Measurements from ENCODE around the gene CAV1.

The CAV1 gene

GRCh38 chr7:116517626-116518025 is 7.2 kb upstream of the CAV1 start:
- peaks cover 3% of the 10 kb centered on the region for H3K27me3 Mint-ChIP-seq
- H3K4me3 Mint-ChIP-seq: no peak overlapping the region
- H3K27ac Mint-ChIP-seq: no peak overlapping the region
- no peaks in the 10 kb centered on the region for H3K9me3 Mint-ChIP-seq
- H3K4me1 Mint-ChIP-seq: peaks cover 5% of the 10 kb centered on the region
- ATAC-seq: no peak
- H3K36me3 Mint-ChIP-seq: no peaks in the 10 kb centered on the region

- H3K27me3 Mint-ChIP-seq: peaks cover 17% of the 10 kb centered on the region
- no peak for ATAC-seq
- H3K9me3 Mint-ChIP-seq: no peaks in the 10 kb centered on the region
- H3K4me1 Mint-ChIP-seq: no peaks in the 10 kb centered on the region
- no peak overlapping the region for H3K4me3 Mint-ChIP-seq
- H3K27ac Mint-ChIP-seq: no peak overlapping the region
- H3K36me3 Mint-ChIP-seq: no peaks in the 10 kb centered on the region
Observed at GRCh38 chr7:116518961-116519360, 5.9 kb upstream of the CAV1 start.

GRCh38 chr7:116521046-116521664 is 3.7 kb upstream of the CAV1 start:
- no peak for ATAC-seq
- peaks cover 31% of the 10 kb centered on the region for H3K27me3 Mint-ChIP-seq
- no peak overlapping the region for H3K27ac Mint-ChIP-seq
- H3K4me1 Mint-ChIP-seq: peaks cover 15% of the 10 kb centered on the region
- H3K9me3 Mint-ChIP-seq: no peaks in the 10 kb centered on the region
- H3K4me3 Mint-ChIP-seq: no peak overlapping the region
- no peaks in the 10 kb centered on the region for H3K36me3 Mint-ChIP-seq

GRCh38 chr7:116522247-116522646 is 2.6 kb upstream of the CAV1 start:
- Mint-ChIP-seq H3K9me3 (no peaks in the 10 kb centered on the region), H3K36me3 (no peaks in the 10 kb centered on the region), H3K27ac (no peak overlapping the region), H3K4me3 (no peak overlapping the region), H3K27me3 (peaks cover 31% of the 10 kb centered on the region), H3K4me1 (peaks cover 23% of the 10 kb centered on the region)
- ATAC-seq: no peak

- no peaks in the 10 kb centered on the region for H3K36me3 Mint-ChIP-seq
- ATAC-seq: no peak
- H3K4me3 Mint-ChIP-seq: no peak overlapping the region
Observed at GRCh38 chr7:116524221-116524608, 621 bp upstream of the CAV1 start.

GRCh38 chr7:116525298-116525912 is 569 bp downstream of the CAV1 start:
- H3K9me3 Mint-ChIP-seq: no peaks in the 10 kb centered on the region
- H3K27me3 Mint-ChIP-seq: peaks cover 31% of the 10 kb centered on the region
- peak; percentile 78 for ATAC-seq
- H3K27ac Mint-ChIP-seq: peak overlapping the region; percentile 84
- H3K4me3 Mint-ChIP-seq: peak overlapping the region; percentile 97
- no peaks in the 10 kb centered on the region for H3K36me3 Mint-ChIP-seq
- H3K4me1 Mint-ChIP-seq: peaks cover 23% of the 10 kb centered on the region

More at GRCh38 chr7:116524221-116524608, 621 bp upstream of the CAV1 start:
- Mint-ChIP-seq H3K4me1 (peaks cover 23% of the 10 kb centered on the region), H3K27me3 (peaks cover 31% of the 10 kb centered on the region), H3K9me3 (no peaks in the 10 kb centered on the region), H3K27ac (no peak overlapping the region)

- ATAC-seq: peak; percentile 95
- Mint-ChIP-seq H3K4me1 (peaks cover 23% of the 10 kb centered on the region), H3K9me3 (no peaks in the 10 kb centered on the region), H3K27me3 (peaks cover 31% of the 10 kb centered on the region), H3K4me3 (peak overlapping the region; percentile 97), H3K27ac (peak overlapping the region; percentile 84), H3K36me3 (no peaks in the 10 kb centered on the region)
Observed at GRCh38 chr7:116525913-116526861, 1.4 kb downstream of the CAV1 start.

- H3K27ac Mint-ChIP-seq: no peak overlapping the region
Observed at GRCh38 chr7:116526897-116527296, 2.1 kb downstream of the CAV1 start.

GRCh38 chr7:116527521-116527920 is 2.7 kb downstream of the CAV1 start:
- ATAC-seq: no peak

More at GRCh38 chr7:116526897-116527296, 2.1 kb downstream of the CAV1 start:
- H3K4me3 Mint-ChIP-seq: peak overlapping the region; percentile 97
- H3K4me1 Mint-ChIP-seq: peaks cover 23% of the 10 kb centered on the region
- H3K36me3 Mint-ChIP-seq: no peaks in the 10 kb centered on the region
- no peaks in the 10 kb centered on the region for H3K9me3 Mint-ChIP-seq
- ATAC-seq: no peak
- peaks cover 31% of the 10 kb centered on the region for H3K27me3 Mint-ChIP-seq

GRCh38 chr7:116528008-116528789 is 3.4 kb downstream of the CAV1 start:
- no peak for ATAC-seq
- Mint-ChIP-seq H3K27me3 (peaks cover 22% of the 10 kb centered on the region), H3K4me3 (no peak overlapping the region), H3K4me1 (peaks cover 23% of the 10 kb centered on the region), H3K27ac (no peak overlapping the region), H3K36me3 (no peaks in the 10 kb centered on the region), H3K9me3 (no peaks in the 10 kb centered on the region)

More at GRCh38 chr7:116527521-116527920, 2.7 kb downstream of the CAV1 start:
- no peaks in the 10 kb centered on the region for H3K9me3 Mint-ChIP-seq
- H3K36me3 Mint-ChIP-seq: no peaks in the 10 kb centered on the region
- no peak overlapping the region for H3K4me3 Mint-ChIP-seq
- H3K4me1 Mint-ChIP-seq: peaks cover 23% of the 10 kb centered on the region
- no peak overlapping the region for H3K27ac Mint-ChIP-seq
- peaks cover 29% of the 10 kb centered on the region for H3K27me3 Mint-ChIP-seq

GRCh38 chr7:116529250-116529649 is 4.4 kb downstream of the CAV1 start:
- peaks cover 14% of the 10 kb centered on the region for H3K27me3 Mint-ChIP-seq
- peaks cover 23% of the 10 kb centered on the region for H3K4me1 Mint-ChIP-seq
- H3K36me3 Mint-ChIP-seq: no peaks in the 10 kb centered on the region
- ATAC-seq: no peak
- no peak overlapping the region for H3K27ac Mint-ChIP-seq
- H3K4me3 Mint-ChIP-seq: no peak overlapping the region
- no peaks in the 10 kb centered on the region for H3K9me3 Mint-ChIP-seq

GRCh38 chr7:116530107-116530820 is 5.4 kb downstream of the CAV1 start:
- peaks cover 4% of the 10 kb centered on the region for H3K27me3 Mint-ChIP-seq
- H3K36me3 Mint-ChIP-seq: no peaks in the 10 kb centered on the region
- no peak for ATAC-seq
- H3K4me1 Mint-ChIP-seq: peaks cover 14% of the 10 kb centered on the region
- H3K9me3 Mint-ChIP-seq: no peaks in the 10 kb centered on the region
- H3K4me3 Mint-ChIP-seq: no peak overlapping the region
- no peak overlapping the region for H3K27ac Mint-ChIP-seq

GRCh38 chr7:116532102-116532688 is 7.4 kb downstream of the CAV1 start:
- Mint-ChIP-seq H3K27ac (no peak overlapping the region), H3K36me3 (no peaks in the 10 kb centered on the region), H3K27me3 (peaks cover 2% of the 10 kb centered on the region), H3K4me3 (no peak overlapping the region), H3K4me1 (no peaks in the 10 kb centered on the region), H3K9me3 (no peaks in the 10 kb centered on the region)
- no peak for ATAC-seq

- H3K27ac Mint-ChIP-seq: no peak overlapping the region
- ATAC-seq: no peak
- peaks cover 6% of the 10 kb centered on the region for H3K36me3 Mint-ChIP-seq
- no peak overlapping the region for H3K4me3 Mint-ChIP-seq
- peaks cover 4% of the 10 kb centered on the region for H3K9me3 Mint-ChIP-seq
- no peaks in the 10 kb centered on the region for H3K4me1 Mint-ChIP-seq
- peaks cover 25% of the 10 kb centered on the region for H3K27me3 Mint-ChIP-seq
Observed at GRCh38 chr7:116534790-116535189, 10.0 kb downstream of the CAV1 start.

Data from stimulated activated memory B cell treated with anti-CD40 and anti-IgM and Interleukin-4, amounts not matched to agents 10 μg/mL and 1 μg/mL and 100 μg/mL, for 72 hours (primary cell).